Subcutaneous preadipocyte (primary cell): ENCODE measurements around the gene LAMP2. TPM values are rescaled to one million over a fixed set of nuclear protein-coding genes. Genes with fewer than 3 reads are reported as not detected.

Experiments
- small RNA-seq: library from RNA; depleted of rRNA; stranded (forward); fragments of <200 nt; gene quantifications from one replicate; pipeline ENCODE3, GENCODE V24; 2012
- total RNA-seq: library from RNA; depleted of rRNA; stranded (reverse); fragments of >200 nt; gene quantifications from 2 replicates; pipeline ENCODE4 v1.2.3, GENCODE V29; 2012

Gene LAMP2
- 127 and 128 TPM in 2 replicates for total RNA-seq

GRCh38 chrX:120468825-120469525, at the start of gene LAMP2:
TSS of gene LAMP2 (minus strand) at chrX:120469296. CDS start at chrX:120469169, 127 bp downstream.

Small RNA genes lying within 50 kb of the gene (small RNA-seq; reads per million reads assigned to genes)
- not detected for gene RNU7-37P

Other genes with a start within 250 kb of the LAMP2 start
- 15.4 and 17.8 TPM in 2 replicates for gene ZBTB33, start 218.5 kb downstream of the LAMP2 start, total RNA-seq
- under 0.01 and 0.37 TPM in 2 replicates for gene TMEM255A, start 157.8 kb downstream of the LAMP2 start, total RNA-seq
- not detected in 2 replicates for gene ATP1B4, start 107.2 kb downstream of the LAMP2 start, total RNA-seq
- 53.6 and 80.2 TPM in 2 replicates for gene CUL4B, start 91.7 kb upstream of the LAMP2 start, total RNA-seq
- 43.0 and 45.9 TPM in 2 replicates for gene MCTS1, start 134.8 kb upstream of the LAMP2 start, total RNA-seq
- gene C1GALT1C1, start 160.8 kb upstream of the LAMP2 start, total RNA-seq, result 44.2 and 44.8 TPM in 2 replicates